Kidney tubule cell (primary cell): ENCODE measurements around the gene SOD2.
"Not testable (repeated sequence)": the region's sequence is repeated elsewhere in the genome, so short reads cannot be mapped to it uniquely, and the experiment has no call there.

ENCODE experiments used
- DNase-seq: peaks from one replicate; pipeline ENCODE4 v3.0.0-alpha.2; 2018; ENCODE audit warnings: low spot score

The SOD2 gene

DNA sequence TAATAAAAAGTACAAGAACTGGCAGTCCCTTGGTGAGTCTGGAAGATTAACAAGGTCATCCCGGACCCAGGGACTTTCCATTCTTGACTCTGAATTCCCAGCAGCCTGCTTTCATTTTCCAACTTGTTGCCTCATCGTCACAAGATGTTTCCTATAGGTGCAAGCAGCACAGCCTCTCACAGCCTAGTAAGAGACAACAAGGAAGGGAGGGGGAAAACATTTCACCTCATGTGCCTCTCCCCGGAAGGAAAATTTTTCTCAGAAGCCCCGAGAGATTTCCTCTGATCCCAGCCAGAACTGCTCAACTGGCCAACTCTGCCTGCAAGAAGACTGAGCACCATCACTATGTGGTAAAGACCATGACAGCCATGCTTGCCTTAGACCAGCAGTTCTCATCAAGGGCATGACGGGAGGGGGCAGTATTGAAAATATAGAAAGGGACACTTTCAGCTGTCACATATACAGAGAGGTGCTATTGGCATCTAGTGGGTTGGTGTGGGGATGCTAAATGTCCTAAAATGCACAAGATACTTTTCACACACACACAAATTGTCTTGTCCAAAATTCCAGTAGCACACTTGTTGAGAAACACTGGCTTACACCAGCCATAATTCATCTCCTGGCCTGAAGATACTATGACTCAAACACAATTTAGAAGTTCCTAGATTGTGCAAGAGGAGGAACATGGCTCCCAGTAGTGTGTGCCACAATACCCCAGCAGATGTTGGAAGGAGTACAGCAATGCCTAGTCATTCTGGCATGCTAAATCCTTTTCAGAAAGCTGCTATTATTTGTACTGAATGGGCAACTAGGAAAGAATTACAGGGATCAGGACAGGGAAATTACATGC lies 23.4 kb upstream of the SOD2 start:
- DNase-seq, result peak; percentile 81

DNA sequence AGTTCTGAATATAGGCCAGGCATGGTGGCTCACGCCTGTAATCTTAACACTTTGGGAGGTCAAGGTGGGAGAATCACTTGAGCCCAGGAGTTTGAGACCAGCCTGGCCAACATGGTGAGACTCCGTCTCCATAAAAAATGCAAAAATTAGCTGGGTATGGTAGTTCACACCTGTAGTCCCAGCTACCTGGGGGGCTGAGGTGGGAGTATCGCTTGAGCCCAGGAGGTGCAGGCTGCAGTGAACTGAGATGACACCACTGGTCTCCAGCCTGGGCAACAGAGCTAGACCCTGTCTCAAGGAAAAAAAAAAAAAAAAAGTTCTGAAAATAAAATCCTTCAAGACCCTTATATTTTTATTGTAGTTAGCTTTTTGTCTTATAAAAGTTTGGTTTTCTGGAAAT lies 22.6 kb upstream of the SOD2 start:
- no peak for DNase-seq

DNA sequence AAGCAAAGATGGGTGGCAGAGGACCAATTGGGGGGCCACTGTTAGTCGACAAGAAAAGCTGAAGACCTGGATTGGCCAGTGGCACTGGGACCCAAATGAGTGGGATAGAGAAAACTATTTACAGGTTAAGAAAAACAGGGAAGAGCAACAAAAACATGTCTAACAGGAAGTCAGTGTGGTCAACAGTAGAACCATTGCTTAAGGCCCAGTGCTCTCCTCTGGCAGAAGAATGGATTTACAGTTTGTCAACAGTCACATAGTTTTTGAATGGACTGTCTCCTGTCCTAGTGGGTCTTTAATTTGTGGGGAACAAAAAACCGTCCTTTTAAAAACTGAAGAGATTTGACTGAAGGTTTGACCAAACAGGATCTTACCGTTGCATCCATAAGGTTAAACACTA lies 22.1 kb upstream of the SOD2 start:
- DNase-seq, result no peak

- no peak for DNase-seq
Measured at GRCh38 chr6:159714404-159714803, 21.4 kb upstream of the SOD2 start.

DNA sequence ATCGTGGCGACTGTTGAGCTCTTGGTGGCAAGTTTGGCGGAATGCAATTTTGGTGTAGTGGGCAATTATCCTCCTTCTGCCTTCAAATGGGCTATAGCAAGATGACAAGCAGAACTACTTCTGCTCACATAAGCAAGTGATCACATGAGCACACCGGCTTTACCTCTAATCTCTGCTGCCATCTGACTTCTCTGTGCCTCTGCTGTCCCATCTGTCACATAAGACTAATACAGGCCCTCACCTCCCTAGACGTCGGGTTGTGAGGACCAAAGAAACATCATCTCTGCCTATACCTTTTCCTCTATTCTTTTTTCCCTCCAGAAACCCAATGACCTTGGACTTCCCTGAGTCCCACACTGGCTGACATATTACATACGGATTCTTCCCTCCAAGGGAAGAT lies 20.9 kb upstream of the SOD2 start:
- no peak for DNase-seq

DNA sequence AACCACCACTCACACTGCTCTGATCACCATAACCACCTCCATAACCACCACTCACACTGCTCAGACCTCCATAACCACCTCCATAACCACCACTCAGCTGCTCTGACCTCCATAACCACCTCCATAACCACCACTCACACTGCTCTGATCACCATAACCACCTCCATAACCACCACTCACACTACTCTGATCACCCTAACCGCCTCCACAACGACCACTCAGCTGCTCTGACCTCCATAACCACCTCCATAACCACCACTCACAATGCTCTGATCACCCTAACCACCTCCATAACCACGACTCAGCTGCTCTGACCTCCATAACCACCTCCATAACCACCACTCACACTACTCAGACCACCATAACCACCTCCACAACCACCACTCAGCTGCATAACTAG lies 19.3 kb upstream of the SOD2 start:
- not testable (repeated sequence) for DNase-seq

DNA sequence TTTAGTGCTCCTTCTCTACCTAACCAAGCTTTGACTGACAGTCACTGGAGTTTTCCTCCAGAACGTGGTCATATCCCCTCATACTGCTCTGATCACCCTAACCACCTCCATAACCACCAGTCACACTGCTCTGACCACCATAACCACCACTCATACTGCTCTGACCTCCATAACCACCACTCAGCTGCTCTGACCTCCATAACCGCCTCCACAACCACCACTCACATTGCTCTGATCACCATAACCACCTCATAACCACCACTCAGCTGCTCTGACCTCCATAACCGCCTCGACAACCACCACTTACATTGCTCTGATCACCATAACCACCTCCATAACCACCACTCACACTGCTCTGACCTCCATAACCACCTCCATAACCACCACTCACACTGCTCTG lies 17.6 kb upstream of the SOD2 start:
- not testable (repeated sequence) for DNase-seq

DNA sequence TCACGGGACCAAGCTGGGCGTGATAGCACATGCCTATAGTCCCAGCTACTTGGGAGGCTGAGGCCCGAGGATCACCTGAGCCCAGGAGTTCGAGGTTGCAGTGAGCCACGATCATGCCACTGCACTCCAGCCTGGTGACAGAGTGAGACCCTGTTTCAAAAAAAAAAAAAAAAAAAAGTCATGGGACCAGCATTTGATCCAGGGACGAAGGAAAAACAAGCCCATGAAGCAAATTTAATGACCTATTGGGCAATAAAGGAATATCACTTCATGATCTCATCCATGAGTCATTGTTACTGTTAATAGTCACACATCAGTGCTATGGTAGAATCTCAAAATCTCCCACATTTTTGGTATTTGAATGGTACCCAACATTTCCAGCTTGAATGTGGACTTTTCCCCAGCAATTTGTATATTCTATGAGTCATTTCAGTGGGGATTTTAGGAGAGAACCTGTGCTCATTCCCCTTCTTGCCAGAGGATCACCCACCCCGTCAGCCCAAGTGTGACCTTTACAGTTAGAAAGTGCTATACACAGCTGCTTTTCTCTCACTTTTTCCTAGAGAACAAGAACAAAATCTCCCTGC lies 8.5 kb upstream of the SOD2 start:
- peak; percentile 90 for DNase-seq

GRCh38 chr6:159700970-159701369 lies 7.9 kb upstream of the SOD2 start:
- peak; percentile 17 for DNase-seq

DNA sequence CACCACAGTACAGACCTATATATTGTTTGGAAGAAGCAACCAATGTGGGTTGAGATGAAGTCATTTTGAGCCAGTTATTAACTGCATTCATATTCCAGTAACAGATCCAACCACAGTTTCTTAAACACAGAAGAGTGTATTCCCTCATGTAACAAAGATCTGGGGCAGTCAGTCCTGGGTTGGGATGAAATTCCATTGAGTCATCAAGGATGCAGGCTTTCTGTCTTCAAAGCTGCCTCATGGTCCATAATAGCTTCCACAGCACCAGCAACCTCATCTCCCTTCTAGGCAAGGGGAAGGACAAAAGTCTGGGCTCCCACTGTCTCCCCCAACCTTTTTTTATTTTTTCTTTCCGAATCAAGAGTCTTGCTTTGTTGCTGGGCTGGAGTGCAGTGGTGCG lies 2.9 kb upstream of the SOD2 start:
- peak; percentile 71 for DNase-seq

DNA sequence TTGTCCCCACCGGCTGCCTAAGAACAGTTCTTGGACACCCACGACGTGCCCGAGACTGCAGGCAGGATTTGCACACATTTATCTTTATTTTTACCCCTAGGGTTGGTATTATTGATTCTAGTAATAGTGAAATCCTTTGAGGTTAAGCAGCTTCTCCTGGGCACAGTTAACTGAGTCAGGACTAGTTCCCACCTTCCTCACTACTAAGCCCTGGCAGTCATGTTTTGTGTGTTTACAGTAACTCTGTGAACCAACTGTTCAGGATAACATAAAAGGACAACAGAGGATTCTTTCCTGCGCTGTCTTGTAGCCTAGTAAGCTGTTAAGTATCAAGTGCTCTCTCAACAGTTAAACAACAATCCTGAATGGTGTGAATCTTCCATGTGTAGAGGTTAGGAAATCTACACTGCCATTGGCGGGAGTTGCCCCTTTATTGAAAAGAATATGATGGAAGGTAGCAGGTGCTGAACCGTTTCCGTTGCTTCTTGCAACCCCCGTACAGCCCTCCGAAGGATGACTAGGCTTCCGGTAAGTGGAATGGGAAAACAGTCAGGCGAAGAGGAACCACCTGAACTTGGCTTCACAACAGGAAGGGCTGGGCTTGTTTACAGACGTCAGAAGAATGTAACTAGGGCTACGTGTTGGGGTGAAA lies 979 bp upstream of the SOD2 start:
- peak; percentile 88 for DNase-seq

- DNase-seq, result peak; percentile 60
Measured at GRCh38 chr6:159692303-159693127, 526 bp downstream of the SOD2 start.

DNA sequence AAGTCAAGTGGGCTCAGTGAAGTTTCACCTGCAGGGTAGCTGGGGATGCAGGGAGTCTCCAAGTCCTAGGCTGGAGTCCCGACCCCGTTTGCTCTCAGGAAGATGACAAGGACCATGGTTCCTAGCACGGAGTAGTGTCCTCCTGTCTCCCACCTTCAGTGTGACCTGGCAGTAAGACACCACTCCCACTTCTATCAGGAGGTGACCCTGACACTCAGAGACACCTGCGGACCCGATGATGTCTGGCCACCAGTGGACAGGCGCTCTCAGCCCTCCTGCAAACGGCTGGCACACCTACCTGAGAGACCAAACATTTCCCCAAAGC lies 1.1 kb downstream of the SOD2 start:
- no peak for DNase-seq

- DNase-seq, result peak; percentile 91
Measured at GRCh38 chr6:159691133-159691962, 1.7 kb downstream of the SOD2 start.

DNA sequence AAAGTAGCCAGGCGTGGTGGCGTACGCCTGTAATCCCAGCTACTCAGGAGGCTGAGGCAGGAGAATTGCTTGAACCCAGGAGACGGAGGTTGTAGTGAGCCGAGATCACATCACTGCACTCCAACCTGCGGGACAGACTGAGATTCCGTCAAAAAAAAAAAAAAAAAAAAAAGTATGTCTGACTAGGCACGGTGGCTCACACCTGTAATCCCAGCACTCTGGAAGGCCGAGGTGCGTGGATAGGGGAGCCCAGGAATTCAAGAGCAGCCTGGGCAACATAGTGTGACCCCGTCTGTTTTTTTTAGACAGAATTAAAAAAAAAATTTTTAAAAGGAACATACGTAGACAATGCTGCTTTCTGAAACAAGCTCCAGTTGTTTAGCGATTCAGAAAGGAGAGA lies 2.9 kb downstream of the SOD2 start:
- not testable (repeated sequence) for DNase-seq

DNA sequence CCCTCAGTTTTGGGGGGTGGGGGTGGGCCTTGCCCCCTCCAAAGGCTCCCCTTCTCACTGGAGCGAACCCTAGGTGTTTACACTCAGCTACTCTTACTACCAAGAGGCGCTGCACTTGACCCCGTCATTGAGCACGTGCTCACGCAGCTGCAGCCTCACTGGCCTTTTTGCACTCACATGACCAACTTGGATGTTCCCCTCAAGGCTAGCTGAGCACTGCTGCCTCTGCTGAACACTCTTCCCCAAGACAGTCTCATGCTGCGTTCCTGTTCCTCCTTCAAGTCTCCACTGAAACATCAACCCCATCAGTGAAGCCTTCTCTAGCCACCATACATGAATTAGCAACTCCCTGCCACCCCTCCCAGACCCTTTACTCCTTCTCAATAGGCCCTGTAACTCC lies 4.0 kb downstream of the SOD2 start:
- DNase-seq, result peak; percentile 20

- no peak for DNase-seq
Measured at GRCh38 chr6:159688266-159688905, 4.7 kb downstream of the SOD2 start.

DNA sequence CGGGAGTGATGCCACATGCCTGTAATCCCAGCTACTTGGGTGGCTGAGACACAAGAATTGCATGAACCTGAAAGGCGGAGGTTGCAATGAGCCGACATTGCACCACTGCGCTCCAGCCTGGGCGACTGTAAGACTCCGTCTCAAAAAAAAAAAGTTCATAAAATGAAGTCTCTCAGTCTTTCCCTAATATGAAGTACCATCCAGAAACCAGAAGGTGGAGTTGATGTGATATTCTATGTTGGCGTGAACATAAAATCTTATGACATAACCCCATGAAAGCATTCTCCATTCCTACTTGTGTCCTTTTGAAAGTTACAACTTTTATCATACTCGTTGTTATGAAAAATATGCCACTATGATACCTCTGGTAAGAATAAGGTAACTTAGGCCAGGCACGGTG lies 5.7 kb downstream of the SOD2 start:
- no peak for DNase-seq

GRCh38 chr6:159686703-159687102 lies 6.3 kb downstream of the SOD2 start:
- DNase-seq, result no peak

- no peak for DNase-seq
Measured at GRCh38 chr6:159686040-159686439, 7.0 kb downstream of the SOD2 start.

DNA sequence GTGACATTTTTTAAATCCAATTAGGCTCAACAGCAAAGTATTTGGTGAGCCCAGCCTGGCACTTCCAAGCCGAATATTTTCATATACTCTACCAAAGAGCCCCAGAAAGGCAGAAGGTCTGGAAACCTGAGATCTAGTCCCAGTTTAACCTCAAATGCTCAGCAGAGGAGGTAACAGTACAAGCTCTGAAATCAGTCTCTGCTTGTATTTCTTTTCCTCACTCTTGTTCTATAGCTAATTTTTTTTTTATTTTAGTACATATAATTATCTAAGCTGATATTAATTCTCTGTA lies 9.1 kb downstream of the SOD2 start:
- no peak for DNase-seq
